Gastroesophageal sphincter (tissue), 4 donors: ENCODE data around the gene PKHD1. TPM values are rescaled to one million over a fixed set of nuclear protein-coding genes. Genes with fewer than 3 reads are reported as not detected.

Experiments
- ATAC-seq: fragments of 150-250 bp; one replicate; pipeline ENCODE4 v1.9.1; 2016; ENCODE audit warnings: mild to moderate bottlenecking, moderate library complexity
- H3K27ac ChIP-seq, 4 donors: fragments of 200-600 bp; sonication (generic) in 3 of 4; 1 replicate in 3 of 4; 2 replicates in 1 of 4; pipeline ENCODE4 v1.5.1; 2016 to 2019
- H3K27me3 ChIP-seq: fragments of 200-600 bp; sonication (generic); one replicate; pipeline ENCODE4 v1.5.1; 2019
- H3K36me3 ChIP-seq, 2 donors: fragments of 200-600 bp; sonication (generic); one replicate each; pipeline ENCODE4 v1.5.1; 2019; ENCODE audit warnings: control low read depth in 1 of 2
- H3K4me1 ChIP-seq, 3 donors: fragments of 200-600 bp; sonication (generic); 1 replicate in 2 of 3; 2 replicates in 1 of 3; pipeline ENCODE4 v1.5.1; 2016 to 2019; ENCODE audit warnings: control low read depth in 2 of 3
- H3K4me3 ChIP-seq, 2 donors: fragments of 200-600 bp; sonication (generic); one replicate each; pipeline ENCODE4 v1.5.1; 2019; ENCODE audit warnings: mild to moderate bottlenecking in 1 of 2, moderate library complexity in 1 of 2
- H3K9me3 ChIP-seq, 3 donors: fragments of 200-600 bp; sonication (generic); one replicate each; pipeline ENCODE4 v1.5.1; 2017 to 2019; ENCODE audit warnings: control low read depth in 2 of 3
- EP300 ChIP-seq: sonication (generic); formaldehyde crosslinking; IDR thresholded peaks from one replicate; pipeline ENCODE4 v1.6.1; 2017; ENCODE audit warnings: antibody characterized with exemption, mild to moderate bottlenecking
- POLR2A ChIP-seq, 2 donors: fragments of 450-650 bp; IDR thresholded peaks; one replicate each; pipeline ENCODE4 v1.6.1; 2017; ENCODE audit warnings: antibody characterized with exemption in 2 of 2, mild to moderate bottlenecking in 2 of 2, moderate library complexity in 1 of 2
- POLR2AphosphoS5 ChIP-seq: sonication (generic); formaldehyde crosslinking; IDR thresholded peaks from one replicate; pipeline ENCODE4 v1.6.1; 2017; ENCODE audit warnings: antibody characterized with exemption
- WGBS, 2 donors: methylation state at CpG; one replicate each; pipeline ENCODE4 v1.1.5; 2018; ENCODE audit warnings: low coverage in 1 of 2; 5-methylcytosine and 5-hydroxymethylcytosine counted together
- total RNA-seq, 4 donors: library from RNA; depleted of rRNA; stranded (reverse); fragments of >200 nt; gene quantifications; one replicate each; pipeline ENCODE4 v1.1.0, GENCODE V29; 2016
- TF ChIP-seq, protein P1 (sequence below), 4 experiments: fragments of 200-600 bp in 2 of 4; fragments of 450-650 bp in 2 of 4; sonication (generic) in 1 of 4; IDR thresholded peaks; one replicate each; pipeline ENCODE4 v1.5.1; 2017 to 2019; ENCODE audit warnings: antibody characterized with exemption in 4 of 4, mild to moderate bottlenecking in 2 of 4, moderate library complexity in 2 of 4

Gene PKHD1
- total RNA-seq, 4 donors from 2014 or later, result under 0.01 TPM; not detected in 3

DNA sequence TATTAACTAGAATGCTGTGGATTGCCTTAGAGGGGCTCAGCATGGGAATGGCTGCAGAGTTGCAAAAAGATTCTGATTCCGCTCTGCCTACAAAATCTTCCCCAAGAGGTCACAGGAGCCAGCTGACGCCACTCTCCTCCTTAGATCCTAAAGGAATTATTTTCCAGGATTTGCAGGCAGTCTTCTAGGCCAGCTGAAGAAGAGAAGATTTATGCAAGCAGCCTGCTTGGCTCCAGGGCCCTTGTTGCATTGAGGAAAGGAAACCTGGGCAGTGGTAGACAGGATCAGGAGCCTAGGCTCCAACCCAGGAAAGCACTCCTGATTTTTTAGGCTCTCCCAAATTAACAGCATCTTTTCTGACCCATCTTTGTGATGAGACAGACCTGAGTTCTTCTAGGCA, 245.8 kb downstream of the PKHD1 start:
- H3K4me1 ChIP-seq, result peaks cover 0 to 10% (median 0%) of the 10 kb centered on the region in 3 donors
- no peak overlapping the region for H3K27ac ChIP-seq
- H3K27me3 ChIP-seq, result no peaks in the 10 kb centered on the region
- TF ChIP-seq, protein P1, sequence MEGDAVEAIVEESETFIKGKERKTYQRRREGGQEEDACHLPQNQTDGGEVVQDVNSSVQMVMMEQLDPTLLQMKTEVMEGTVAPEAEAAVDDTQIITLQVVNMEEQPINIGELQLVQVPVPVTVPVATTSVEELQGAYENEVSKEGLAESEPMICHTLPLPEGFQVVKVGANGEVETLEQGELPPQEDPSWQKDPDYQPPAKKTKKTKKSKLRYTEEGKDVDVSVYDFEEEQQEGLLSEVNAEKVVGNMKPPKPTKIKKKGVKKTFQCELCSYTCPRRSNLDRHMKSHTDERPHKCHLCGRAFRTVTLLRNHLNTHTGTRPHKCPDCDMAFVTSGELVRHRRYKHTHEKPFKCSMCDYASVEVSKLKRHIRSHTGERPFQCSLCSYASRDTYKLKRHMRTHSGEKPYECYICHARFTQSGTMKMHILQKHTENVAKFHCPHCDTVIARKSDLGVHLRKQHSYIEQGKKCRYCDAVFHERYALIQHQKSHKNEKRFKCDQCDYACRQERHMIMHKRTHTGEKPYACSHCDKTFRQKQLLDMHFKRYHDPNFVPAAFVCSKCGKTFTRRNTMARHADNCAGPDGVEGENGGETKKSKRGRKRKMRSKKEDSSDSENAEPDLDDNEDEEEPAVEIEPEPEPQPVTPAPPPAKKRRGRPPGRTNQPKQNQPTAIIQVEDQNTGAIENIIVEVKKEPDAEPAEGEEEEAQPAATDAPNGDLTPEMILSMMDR (IDR thresholded peaks at IDR 0.05), result no peak
- TF ChIP-seq POLR2AphosphoS5 (no peak), POLR2A (IDR thresholded peaks at IDR 0.05) (no peak), EP300 (no peak)
- H3K9me3 ChIP-seq, result no peaks in the 10 kb centered on the region
- WGBS, 2 donors, result 83 to 86% methylated on average over 1 to 2 of the region's 2 CpGs
- ATAC-seq, result no peak
- no peaks in the 10 kb centered on the region for H3K36me3 ChIP-seq
- H3K4me3 ChIP-seq, result no peak overlapping the region

DNA sequence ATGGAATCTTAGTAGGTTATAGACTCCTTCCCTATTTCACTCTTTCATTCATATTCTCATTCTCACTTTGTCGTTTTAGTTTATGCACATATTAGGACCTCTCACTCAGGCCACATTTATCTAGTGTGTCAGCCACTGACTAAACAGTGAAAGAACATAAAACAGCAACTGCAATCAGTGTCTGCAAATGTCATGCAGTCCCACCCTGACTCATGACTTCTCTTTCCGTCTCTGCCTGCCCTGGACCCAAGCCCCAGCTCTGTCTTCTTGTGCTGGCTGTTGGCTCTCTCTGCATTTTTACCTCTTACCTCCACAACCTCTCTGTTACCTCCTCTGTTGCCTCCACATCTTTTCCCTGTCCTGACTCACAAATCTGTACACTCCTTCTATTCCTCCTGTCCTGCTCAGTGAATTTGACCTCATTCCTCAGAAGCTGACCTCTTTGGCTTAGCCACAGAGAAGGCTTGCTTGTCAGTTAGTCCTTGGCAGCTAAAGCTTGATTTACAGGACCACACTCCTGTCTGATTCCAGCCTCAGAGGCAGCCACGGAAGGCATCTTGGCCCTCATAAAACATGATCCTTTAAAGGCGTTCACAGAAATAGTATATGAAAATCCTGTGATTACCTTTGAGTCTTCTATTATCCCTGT, 247.6 kb downstream of the PKHD1 start:
- Histone ChIP-seq H3K36me3 (no peaks in the 10 kb centered on the region), H3K27ac (no peak overlapping the region), H3K9me3 (no peaks in the 10 kb centered on the region), H3K27me3 (no peaks in the 10 kb centered on the region), H3K4me3 (no peak overlapping the region), H3K4me1 (peaks cover 0 to 10% (median 0%) of the 10 kb centered on the region in 3 donors)
- TF ChIP-seq EP300 (no peak), POLR2A (IDR thresholded peaks at IDR 0.05) (no peak), POLR2AphosphoS5 (no peak)
- TF ChIP-seq, protein P1 (IDR thresholded peaks at IDR 0.05), result no peak
- WGBS, 2 donors, result 29 to 45% methylated on average over 4 of the region's 4 CpGs
- no peak for ATAC-seq

GRCh38 chr6:51830666-51831065, 256.7 kb downstream of the PKHD1 start:
- Histone ChIP-seq H3K9me3 (no peaks in the 10 kb centered on the region), H3K27ac (no peak overlapping the region), H3K36me3 (no peaks in the 10 kb centered on the region), H3K27me3 (no peaks in the 10 kb centered on the region), H3K4me3 (no peak overlapping the region), H3K4me1 (no peaks in the 10 kb centered on the region)
- no peak for TF ChIP-seq POLR2A (IDR thresholded peaks at IDR 0.05)
- no peak for TF ChIP-seq EP300
- TF ChIP-seq POLR2AphosphoS5, result no peak
- TF ChIP-seq, protein P1 (IDR thresholded peaks at IDR 0.05), result no peak
- WGBS, 2 donors, result 35 to 60% methylated on average over 1 of the region's 1 CpG
- no peak for ATAC-seq

GRCh38 chr6:51827580-51827979, 259.8 kb downstream of the PKHD1 start:
- H3K4me3 ChIP-seq, result no peak overlapping the region
- H3K9me3 ChIP-seq, result no peaks in the 10 kb centered on the region
- TF ChIP-seq, protein P1 (IDR thresholded peaks at IDR 0.05), result no peak
- no peak for TF ChIP-seq EP300
- no peak for TF ChIP-seq POLR2A (IDR thresholded peaks at IDR 0.05)
- no peak for TF ChIP-seq POLR2AphosphoS5
- no peaks in the 10 kb centered on the region for H3K4me1 ChIP-seq
- no peaks in the 10 kb centered on the region for H3K36me3 ChIP-seq
- ATAC-seq, result no peak
- WGBS, 2 donors, result 89 to 100% methylated on average over 1 of the region's 1 CpG
- H3K27me3 ChIP-seq, result no peaks in the 10 kb centered on the region
- no peak overlapping the region for H3K27ac ChIP-seq

DNA sequence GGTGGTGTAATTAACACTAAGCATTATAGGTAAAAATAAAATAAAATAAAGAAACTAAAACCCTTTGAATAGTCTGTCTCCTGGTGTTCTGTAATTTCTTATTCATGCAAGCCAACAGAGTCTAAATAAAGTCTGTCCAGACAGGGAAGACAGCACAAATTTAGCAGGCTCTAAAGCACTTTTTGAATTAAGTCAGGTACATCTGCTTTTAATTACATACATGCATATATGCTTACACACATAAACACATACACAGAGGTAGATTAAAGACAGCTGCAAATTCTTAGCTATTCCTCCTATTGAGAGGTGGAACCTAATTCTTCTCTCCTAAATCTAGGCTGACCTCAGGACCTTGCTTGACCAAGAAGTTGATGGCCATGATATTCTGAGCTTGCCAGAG, 262.5 kb downstream of the PKHD1 start:
- H3K27me3 ChIP-seq, result no peaks in the 10 kb centered on the region
- ATAC-seq, result no peak
- TF ChIP-seq, protein P1 (IDR thresholded peaks at IDR 0.05), result no peak
- TF ChIP-seq POLR2AphosphoS5, result no peak
- no peak for TF ChIP-seq POLR2A (IDR thresholded peaks at IDR 0.05)
- no peak for TF ChIP-seq EP300
- no peak overlapping the region for H3K27ac ChIP-seq
- H3K9me3 ChIP-seq, result no peaks in the 10 kb centered on the region
- no peak overlapping the region for H3K4me3 ChIP-seq
- H3K36me3 ChIP-seq, result no peaks in the 10 kb centered on the region
- no peaks in the 10 kb centered on the region for H3K4me1 ChIP-seq
